ENCODE results near the gene ENAM.

The ENAM gene, protein sequence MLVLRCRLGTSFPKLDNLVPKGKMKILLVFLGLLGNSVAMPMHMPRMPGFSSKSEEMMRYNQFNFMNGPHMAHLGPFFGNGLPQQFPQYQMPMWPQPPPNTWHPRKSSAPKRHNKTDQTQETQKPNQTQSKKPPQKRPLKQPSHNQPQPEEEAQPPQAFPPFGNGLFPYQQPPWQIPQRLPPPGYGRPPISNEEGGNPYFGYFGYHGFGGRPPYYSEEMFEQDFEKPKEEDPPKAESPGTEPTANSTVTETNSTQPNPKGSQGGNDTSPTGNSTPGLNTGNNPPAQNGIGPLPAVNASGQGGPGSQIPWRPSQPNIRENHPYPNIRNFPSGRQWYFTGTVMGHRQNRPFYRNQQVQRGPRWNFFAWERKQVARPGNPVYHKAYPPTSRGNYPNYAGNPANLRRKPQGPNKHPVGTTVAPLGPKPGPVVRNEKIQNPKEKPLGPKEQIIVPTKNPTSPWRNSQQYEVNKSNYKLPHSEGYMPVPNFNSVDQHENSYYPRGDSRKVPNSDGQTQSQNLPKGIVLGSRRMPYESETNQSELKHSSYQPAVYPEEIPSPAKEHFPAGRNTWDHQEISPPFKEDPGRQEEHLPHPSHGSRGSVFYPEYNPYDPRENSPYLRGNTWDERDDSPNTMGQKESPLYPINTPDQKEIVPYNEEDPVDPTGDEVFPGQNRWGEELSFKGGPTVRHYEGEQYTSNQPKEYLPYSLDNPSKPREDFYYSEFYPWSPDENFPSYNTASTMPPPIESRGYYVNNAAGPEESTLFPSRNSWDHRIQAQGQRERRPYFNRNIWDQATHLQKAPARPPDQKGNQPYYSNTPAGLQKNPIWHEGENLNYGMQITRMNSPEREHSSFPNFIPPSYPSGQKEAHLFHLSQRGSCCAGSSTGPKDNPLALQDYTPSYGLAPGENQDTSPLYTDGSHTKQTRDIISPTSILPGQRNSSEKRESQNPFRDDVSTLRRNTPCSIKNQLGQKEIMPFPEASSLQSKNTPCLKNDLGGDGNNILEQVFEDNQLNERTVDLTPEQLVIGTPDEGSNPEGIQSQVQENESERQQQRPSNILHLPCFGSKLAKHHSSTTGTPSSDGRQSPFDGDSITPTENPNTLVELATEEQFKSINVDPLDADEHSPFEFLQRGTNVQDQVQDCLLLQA

DNA sequence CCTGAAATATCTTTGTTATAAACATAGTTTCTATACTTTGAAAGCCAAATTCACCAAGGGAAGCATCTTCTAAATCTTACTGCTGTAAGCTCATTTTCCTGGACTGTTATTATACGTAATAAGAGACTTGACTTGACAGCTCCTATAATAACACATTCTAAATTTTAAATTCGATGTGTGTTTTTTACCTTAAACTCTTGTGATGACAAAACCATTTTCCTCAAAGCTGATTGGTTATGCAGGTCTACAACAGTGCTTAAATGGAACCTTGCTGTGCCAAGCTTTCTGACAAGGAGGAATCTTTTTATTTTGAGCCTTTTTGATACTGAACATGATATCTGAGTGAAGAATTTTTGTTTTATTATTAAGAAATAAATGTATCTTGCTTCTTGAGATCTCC, at the start of gene ENAM:
TSS of gene ENAM (plus strand) at position 301 of the 400 bp plus-strand sequence. CDS start 757 bp downstream, outside the sequence.
- H3K27ac Mint-ChIP-seq: no peak within 1 kb of the TSS

DNA sequence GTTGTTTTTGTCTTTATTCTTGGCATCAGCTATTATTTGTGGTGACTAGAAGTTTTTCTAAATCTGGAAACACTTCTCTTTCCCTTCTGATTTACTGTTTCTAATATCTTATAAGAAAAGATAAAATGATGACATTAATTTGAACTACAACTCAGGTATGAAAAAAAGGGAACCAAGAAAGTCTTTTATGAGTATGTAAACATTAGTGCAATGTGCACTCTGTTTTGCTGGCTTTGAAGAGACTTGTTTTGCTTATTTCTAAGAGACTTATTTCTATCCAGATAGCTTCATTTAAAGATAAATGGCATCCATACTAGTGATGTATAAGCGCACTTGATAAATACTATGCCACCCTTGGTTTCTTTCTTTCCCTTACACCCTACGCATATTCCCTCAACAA, 46.6 kb upstream of the ENAM start:
- Mint-ChIP-seq H3K4me3 (no peak overlapping the region), H3K4me1 (ENCODE audit: low read depth) (no peaks in the 10 kb centered on the region), H3K27me3 (ENCODE audit: low read depth) (no peaks in the 10 kb centered on the region), H3K27ac (no peak overlapping the region), H3K9me3 (no peaks in the 10 kb centered on the region), H3K36me3 (ENCODE audit: low read depth) (no peaks in the 10 kb centered on the region)

More for the DNA sequence above, at the start of gene ENAM:
- no peaks in the 10 kb centered on the region for H3K4me1 Mint-ChIP-seq (ENCODE audit: low read depth)
- no peak within 1 kb of the TSS for H3K4me3 Mint-ChIP-seq
- no peaks in the 10 kb centered on the region for H3K36me3 Mint-ChIP-seq (ENCODE audit: low read depth)
- peaks cover 4% of the 10 kb centered on the region for H3K27me3 Mint-ChIP-seq (ENCODE audit: low read depth)
- no peaks in the 10 kb centered on the region for H3K9me3 Mint-ChIP-seq

DNA sequence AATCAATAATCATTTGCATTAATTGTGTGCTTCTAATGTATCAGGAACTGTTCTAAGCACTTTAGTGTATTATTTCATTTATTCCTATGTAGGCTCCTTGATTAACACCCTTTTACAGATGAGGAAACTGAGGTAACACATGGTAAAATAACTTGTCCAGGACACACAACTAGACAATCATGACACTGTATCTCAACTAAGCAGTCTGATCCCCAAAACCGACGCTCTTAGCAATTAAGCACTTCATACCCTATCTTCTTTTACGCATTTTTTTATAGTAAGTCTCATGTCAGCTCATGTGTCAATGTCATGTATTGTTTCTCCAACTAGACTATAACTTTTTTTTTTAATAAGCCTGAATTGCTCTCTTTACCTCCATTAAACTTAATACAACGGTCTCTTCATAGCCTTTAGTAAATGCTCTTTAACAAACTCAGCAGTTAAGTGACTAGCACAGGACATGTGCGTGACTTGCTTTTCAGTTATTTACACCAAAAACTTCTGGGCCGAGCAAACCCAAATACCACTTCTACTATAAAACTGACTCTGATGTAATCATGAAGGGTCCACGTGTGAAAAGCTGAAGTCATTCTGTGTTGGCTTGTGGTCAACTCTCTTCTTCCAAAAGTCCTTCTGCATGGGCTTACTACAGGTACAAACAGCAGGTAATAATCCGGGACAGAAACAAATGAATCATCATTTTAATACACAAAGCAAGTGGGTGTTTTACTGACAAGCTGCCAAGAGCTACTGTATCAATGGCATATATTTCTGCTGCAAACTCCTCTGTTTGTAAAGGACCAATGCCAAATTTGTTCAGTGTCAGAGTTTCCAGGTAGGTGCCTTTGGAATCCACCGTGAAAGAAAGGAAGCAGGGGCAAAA, 44.4 kb upstream of the ENAM start:
- Mint-ChIP-seq H3K4me1 (ENCODE audit: low read depth) (no peaks in the 10 kb centered on the region), H3K4me3 (no peak overlapping the region), H3K36me3 (ENCODE audit: low read depth) (no peaks in the 10 kb centered on the region), H3K27ac (no peak overlapping the region), H3K27me3 (ENCODE audit: low read depth) (no peaks in the 10 kb centered on the region), H3K9me3 (no peaks in the 10 kb centered on the region)

DNA sequence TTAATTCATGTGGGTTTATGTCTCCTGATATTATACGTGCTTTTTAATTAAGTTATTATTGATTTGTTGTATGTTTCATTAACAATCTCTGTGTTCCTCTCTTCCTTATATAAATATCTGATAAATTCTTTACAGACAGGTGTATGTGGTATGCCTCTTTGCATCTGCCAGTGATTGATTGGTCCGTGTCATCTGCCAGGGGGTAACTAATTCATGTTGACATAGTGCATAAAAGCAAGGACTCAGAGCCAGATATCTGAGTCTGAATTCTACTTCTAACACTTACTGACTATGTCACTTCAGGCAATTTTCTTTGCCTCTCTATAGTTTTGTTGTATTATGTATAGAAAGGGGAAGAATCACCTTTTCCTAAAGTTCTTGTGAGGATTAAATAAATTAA, 41.7 kb upstream of the ENAM start:
- Mint-ChIP-seq H3K4me1 (ENCODE audit: low read depth) (no peaks in the 10 kb centered on the region), H3K36me3 (ENCODE audit: low read depth) (no peaks in the 10 kb centered on the region), H3K4me3 (no peak overlapping the region), H3K9me3 (no peaks in the 10 kb centered on the region), H3K27ac (no peak overlapping the region), H3K27me3 (ENCODE audit: low read depth) (no peaks in the 10 kb centered on the region)

DNA sequence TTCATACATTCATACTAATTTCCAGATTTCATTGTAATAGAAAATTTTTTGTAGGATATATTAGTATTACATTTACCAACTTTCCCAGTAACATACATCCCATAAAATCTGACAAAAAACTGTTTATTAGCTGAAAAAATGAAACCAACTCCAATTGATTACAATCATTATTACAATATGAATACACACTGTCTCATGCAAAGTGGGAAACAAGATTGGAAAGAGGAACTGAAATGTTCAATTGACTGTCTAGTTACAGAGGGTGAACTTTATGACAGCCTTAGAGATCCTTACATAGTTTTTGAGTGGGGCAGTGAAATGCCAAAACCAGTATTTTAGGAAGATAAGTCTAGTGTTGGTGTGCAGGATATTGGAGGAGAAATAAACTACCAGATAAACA, 38.8 kb upstream of the ENAM start:
- H3K9me3 Mint-ChIP-seq: no peaks in the 10 kb centered on the region
- peaks cover 3% of the 10 kb centered on the region for H3K27me3 Mint-ChIP-seq (ENCODE audit: low read depth)
- no peaks in the 10 kb centered on the region for H3K36me3 Mint-ChIP-seq (ENCODE audit: low read depth)
- H3K4me3 Mint-ChIP-seq: no peak overlapping the region
- H3K4me1 Mint-ChIP-seq (ENCODE audit: low read depth): no peaks in the 10 kb centered on the region
- H3K27ac Mint-ChIP-seq: no peak overlapping the region

DNA sequence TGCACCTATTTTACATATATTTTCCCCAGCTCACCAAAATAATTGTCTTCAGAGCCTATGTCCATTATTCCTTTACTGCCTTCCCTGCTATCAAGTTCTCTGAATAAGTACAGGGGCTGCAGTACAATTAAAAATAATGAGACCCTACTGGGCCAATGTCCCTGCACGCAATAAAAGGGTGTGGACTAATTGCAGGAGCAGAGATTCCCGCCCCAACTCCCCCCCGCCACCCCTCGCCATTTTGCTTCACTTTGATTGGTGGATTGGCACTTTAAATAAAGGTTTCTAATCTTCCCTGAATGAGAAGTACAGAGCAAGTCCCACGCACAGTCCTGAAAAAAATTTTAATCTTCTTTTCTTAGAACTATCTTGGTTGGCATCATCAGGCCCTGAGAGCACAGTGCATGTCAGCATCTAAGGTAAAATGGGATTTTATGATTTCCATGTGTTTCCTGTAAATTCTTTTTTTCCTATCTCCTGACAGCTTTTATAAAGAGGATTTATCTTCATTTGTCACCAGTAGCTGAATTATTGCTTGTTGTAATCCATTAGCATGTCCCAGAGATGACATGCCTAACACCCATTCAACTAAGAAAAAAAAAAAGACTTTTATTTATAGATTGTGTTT, 36.5 kb upstream of the ENAM start, which contains the start of gene AMBN:
TSS of gene AMBN (plus strand) at position 302 of the 628 bp plus-strand sequence. CDS start at position 405, 103 bp downstream.
- Mint-ChIP-seq H3K36me3 (ENCODE audit: low read depth) (no peaks in the 10 kb centered on the region), H3K27ac (no peak within 1 kb of the TSS), H3K9me3 (no peaks in the 10 kb centered on the region), H3K27me3 (ENCODE audit: low read depth) (peaks cover 9% of the 10 kb centered on the region), H3K4me3 (no peak within 1 kb of the TSS), H3K4me1 (ENCODE audit: low read depth) (no peaks in the 10 kb centered on the region)

DNA sequence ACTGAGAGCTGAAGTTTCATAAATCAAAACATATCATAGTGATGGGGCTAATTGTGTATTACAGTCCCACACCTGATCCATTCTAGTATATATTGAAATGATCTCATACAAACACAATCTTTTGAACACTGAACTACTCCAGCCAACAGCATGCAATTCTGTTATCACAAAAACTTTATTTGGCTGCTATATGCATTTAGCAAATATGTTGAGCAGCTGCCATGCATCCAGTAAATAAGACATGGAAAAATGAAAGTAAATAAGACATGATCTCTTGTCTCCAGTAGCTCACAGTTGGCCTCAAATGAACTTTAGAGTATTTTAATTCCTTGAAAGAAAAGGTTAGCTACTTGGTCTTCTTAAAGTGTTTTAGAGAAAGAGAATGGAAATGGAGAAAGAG, 34.3 kb upstream of the ENAM start:
- Mint-ChIP-seq H3K4me3 (no peak overlapping the region), H3K4me1 (ENCODE audit: low read depth) (no peaks in the 10 kb centered on the region), H3K27ac (no peak overlapping the region), H3K27me3 (ENCODE audit: low read depth) (peaks cover 13% of the 10 kb centered on the region), H3K9me3 (no peaks in the 10 kb centered on the region), H3K36me3 (ENCODE audit: low read depth) (no peaks in the 10 kb centered on the region)

DNA sequence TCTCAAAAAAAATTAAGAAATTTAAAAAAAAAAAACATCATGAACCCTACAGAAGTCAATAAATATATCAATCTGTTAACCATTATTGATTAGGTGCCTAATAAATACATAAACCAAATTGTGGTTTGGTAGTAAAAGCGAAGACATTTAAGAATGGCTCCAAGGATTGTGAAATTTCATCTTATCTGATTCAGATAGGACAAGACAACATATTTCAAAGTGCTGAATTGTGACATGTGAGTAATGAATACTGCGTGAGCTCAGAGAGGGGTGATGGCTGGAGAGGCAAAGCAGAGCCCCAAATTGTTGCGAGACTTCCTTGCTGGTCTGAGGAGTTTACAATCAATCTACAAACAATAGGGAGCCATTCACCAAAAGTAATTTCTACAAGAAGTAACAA, 28.2 kb upstream of the ENAM start:
- H3K36me3 Mint-ChIP-seq (ENCODE audit: low read depth): no peaks in the 10 kb centered on the region
- H3K9me3 Mint-ChIP-seq: no peaks in the 10 kb centered on the region

DNA sequence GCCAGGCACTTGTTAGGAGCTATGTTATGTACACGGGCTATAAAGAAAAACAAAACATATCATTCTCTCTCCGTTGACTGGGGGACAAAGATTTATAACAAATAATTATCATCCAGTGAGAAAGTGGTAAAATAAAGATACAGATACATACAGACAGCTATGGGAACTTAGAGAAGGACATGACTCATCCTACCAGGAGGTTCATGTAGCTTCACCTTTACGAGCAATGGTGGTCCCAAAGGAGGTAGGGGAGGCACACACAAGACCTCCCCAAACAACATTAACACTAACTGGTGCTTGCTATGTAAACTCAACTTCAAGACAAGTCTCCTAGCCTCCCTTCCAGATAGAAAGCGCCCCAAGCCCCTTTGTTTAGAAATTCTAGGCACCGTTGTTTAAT, 27.6 kb upstream of the ENAM start:
- no peaks in the 10 kb centered on the region for H3K4me1 Mint-ChIP-seq (ENCODE audit: low read depth)
- no peak overlapping the region for H3K27ac Mint-ChIP-seq
- no peak overlapping the region for H3K4me3 Mint-ChIP-seq
- no peaks in the 10 kb centered on the region for H3K9me3 Mint-ChIP-seq
- peaks cover 26% of the 10 kb centered on the region for H3K27me3 Mint-ChIP-seq (ENCODE audit: low read depth)
- no peaks in the 10 kb centered on the region for H3K36me3 Mint-ChIP-seq (ENCODE audit: low read depth)

More for the DNA sequence above, 28.2 kb upstream of the ENAM start:
- no peak overlapping the region for H3K27ac Mint-ChIP-seq
- peaks cover 22% of the 10 kb centered on the region for H3K27me3 Mint-ChIP-seq (ENCODE audit: low read depth)
- no peaks in the 10 kb centered on the region for H3K4me1 Mint-ChIP-seq (ENCODE audit: low read depth)
- no peak overlapping the region for H3K4me3 Mint-ChIP-seq

DNA sequence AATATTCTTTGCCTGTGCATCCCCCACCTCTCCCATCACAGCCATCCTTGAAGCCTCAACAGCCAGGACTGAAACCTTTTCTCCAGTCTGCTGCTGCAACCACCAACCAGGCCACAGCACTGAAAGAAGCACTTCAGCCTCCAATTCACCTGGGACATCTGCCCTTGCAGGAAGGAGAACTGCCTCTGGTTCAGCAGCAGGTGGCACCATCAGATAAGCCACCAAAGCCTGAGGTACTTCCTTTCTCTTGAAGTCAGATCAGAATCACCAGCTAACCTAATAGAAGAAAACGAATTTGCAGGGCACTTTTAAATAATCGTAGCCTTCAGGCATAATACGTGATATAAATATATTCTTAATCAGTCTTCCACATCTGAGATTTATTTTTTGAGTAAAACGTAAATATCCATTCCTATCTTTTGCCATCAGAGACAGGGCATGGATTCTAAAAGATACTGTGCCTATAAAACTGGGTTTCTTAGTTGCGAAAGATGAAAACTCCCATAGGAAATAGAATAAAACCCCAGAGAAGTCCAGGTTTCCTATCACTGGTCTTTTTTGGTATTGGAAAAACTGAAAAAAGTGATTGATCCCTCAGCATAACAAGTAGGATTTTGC, 27.0 kb upstream of the ENAM start:
- Mint-ChIP-seq H3K9me3 (no peaks in the 10 kb centered on the region), H3K4me1 (ENCODE audit: low read depth) (no peaks in the 10 kb centered on the region)

DNA sequence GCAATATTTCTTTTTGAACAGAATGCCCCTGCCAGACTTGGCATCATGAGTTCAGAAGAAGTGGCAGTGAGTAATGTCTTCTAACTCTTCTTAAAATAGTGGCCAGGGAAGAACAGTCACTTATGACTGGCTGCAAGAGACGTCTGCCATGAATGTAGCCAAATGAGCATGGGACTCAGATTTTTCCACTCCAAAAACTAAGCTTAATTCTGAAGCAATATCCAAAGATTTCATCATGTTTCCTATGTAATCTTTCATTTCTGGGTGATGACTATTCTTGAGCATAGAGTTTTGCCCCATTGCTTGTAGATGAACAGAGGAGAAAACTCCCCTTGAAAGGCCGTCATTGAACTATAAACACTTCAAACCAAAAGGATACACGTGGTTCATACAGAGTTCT, 24.7 kb upstream of the ENAM start:
- H3K9me3 Mint-ChIP-seq: no peaks in the 10 kb centered on the region

More for the DNA sequence above, 27.0 kb upstream of the ENAM start:
- peaks cover 27% of the 10 kb centered on the region for H3K27me3 Mint-ChIP-seq (ENCODE audit: low read depth)
- H3K4me3 Mint-ChIP-seq: no peak overlapping the region
- no peaks in the 10 kb centered on the region for H3K36me3 Mint-ChIP-seq (ENCODE audit: low read depth)
- no peak overlapping the region for H3K27ac Mint-ChIP-seq

DNA sequence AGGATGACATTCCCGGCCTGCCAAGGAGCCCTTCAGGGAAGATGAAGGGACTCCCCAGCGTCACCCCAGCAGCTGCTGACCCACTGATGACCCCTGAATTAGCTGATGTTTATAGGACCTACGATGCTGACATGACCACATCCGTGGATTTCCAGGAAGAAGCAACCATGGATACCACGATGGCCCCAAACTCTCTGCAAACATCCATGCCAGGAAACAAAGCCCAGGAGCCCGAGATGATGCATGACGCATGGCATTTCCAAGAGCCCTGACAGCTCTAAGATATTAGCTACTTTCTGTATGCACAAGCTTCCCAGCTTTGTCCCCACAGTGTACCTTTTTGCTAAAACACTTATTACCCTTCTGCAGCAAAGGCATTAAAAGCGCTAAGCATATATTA, 22.1 kb upstream of the ENAM start:
- Mint-ChIP-seq H3K36me3 (ENCODE audit: low read depth) (no peaks in the 10 kb centered on the region), H3K9me3 (no peaks in the 10 kb centered on the region), H3K27ac (no peak overlapping the region), H3K4me3 (no peak overlapping the region), H3K4me1 (ENCODE audit: low read depth) (no peaks in the 10 kb centered on the region), H3K27me3 (ENCODE audit: low read depth) (peaks cover 24% of the 10 kb centered on the region)

More for the DNA sequence above, 24.7 kb upstream of the ENAM start:
- H3K36me3 Mint-ChIP-seq (ENCODE audit: low read depth): no peaks in the 10 kb centered on the region
- H3K27ac Mint-ChIP-seq: no peak overlapping the region
- no peaks in the 10 kb centered on the region for H3K4me1 Mint-ChIP-seq (ENCODE audit: low read depth)
- peaks cover 24% of the 10 kb centered on the region for H3K27me3 Mint-ChIP-seq (ENCODE audit: low read depth)
- H3K4me3 Mint-ChIP-seq: no peak overlapping the region

DNA sequence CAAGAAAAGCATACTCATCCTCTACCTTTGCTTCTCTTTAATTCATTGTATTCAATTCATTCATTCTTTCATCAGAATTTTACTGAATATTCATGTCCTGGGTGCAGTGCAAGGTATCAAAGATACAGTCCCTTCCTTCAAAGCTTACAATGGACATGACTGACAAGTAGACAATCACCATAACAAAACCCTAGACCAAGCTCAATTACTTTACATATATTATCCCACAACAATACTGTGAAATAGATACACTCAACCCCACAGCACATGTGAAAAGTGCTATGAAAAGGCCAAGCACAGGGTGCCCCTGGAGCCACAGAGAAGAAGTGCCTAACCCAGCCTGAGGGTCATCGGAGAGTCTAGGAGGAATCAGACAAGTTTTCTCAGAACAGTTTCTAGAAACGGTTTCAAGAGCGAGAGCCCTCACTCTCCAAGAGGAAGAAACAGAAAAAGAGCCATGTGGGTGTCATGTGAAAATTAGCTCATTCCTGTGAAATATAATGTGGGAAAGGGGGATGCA, 21.1 kb upstream of the ENAM start:
- Mint-ChIP-seq H3K27ac (no peak overlapping the region), H3K36me3 (ENCODE audit: low read depth) (no peaks in the 10 kb centered on the region), H3K9me3 (no peaks in the 10 kb centered on the region)

More for the DNA sequence above, 21.1 kb upstream of the ENAM start:
- Mint-ChIP-seq H3K27me3 (ENCODE audit: low read depth) (peaks cover 26% of the 10 kb centered on the region), H3K4me1 (ENCODE audit: low read depth) (no peaks in the 10 kb centered on the region), H3K4me3 (no peak overlapping the region)

Measured in T-helper 1 cell treated with Interleukin-12 subunit alpha and Interleukin-12 subunit beta and Interleukin-4 antibody, amounts not matched to agents 30 μg/mL and 1 μg/mL, for 36 hours (primary cell).